K562 (cell line): ENCODE data around the gene CHRM3. TPM values are rescaled to one million over a fixed set of nuclear protein-coding genes. Genes with fewer than 3 reads are reported as not detected.

Source experiments
- ATAC-seq: fragments of 200-7000 bp; cut with Tn5 transposase; 3 replicates; pipeline ENCODE4 v1.9.1; 2020; ENCODE audit warnings: moderate library complexity
- BruUV-seq: library from RNA; stranded (reverse); fragments of 400-500 nt; replicated peaks from 2 replicates; lab custom pipeline; 2021; lab: Mats Ljungman, UMichigan
- CTCF ChIA-PET: fragments of 300-600 bp; formaldehyde crosslinking; extraction: SDS; loops from one replicate; lab custom pipeline; 2021; ENCODE audit warnings: low intra/inter-chr PET ratio; lab: Yijun Ruan, JAX
- POLR2A ChIA-PET: fragments of 300-600, 350-650 bp; sonication (Branson Sonifier 250); formaldehyde crosslinking; extraction: SDS; loops from one replicate; lab custom pipeline; 2021; ENCODE audit warnings: antibody characterized with exemption, inconsistent platforms; lab: Yijun Ruan, JAX
- DNase-seq, 4 experiments: peaks; one replicate each; pipeline versions ENCODE4 v3.0.0 to v3.0.0-alpha.2; 2011 to 2018; ENCODE audit warnings: low spot score in 3 of 4, mixed read lengths in 3 of 4; ENCODE audit errors: extremely low read depth in 1 of 4
- FAIRE-seq: peaks from 2 replicates; lab custom pipeline; 2011; peaks lifted over from hg19 to GRCh38; lab: Jason Lieb, UNC
- H2AFZ ChIP-seq: 2 replicates; pipeline ENCODE4 v1.6.0; 2011; ENCODE audit warnings: low read depth, low read length, control low read depth, inconsistent platforms
- H3K27ac ChIP-seq: fragments of 200-600 bp; 3 replicates; pipeline ENCODE4 v1.8.0; 2011; ENCODE audit warnings: low read depth, mild to moderate bottlenecking, control low read depth, inconsistent platforms, low read length, moderate library complexity, mixed read lengths; ENCODE audit errors: extremely low read depth
- H3K27me3 ChIP-seq, 2 experiments: fragments of 300-600 bp in 1 of 2; 2 replicates in 1 of 2; 3 replicates in 1 of 2; pipeline versions ENCODE4 v1.6.0 to v1.8.0; 2011; ENCODE audit warnings: inconsistent platforms in 2 of 2, low read length in 2 of 2, mild to moderate bottlenecking in 1 of 2, mixed read lengths in 1 of 2, moderate library complexity in 1 of 2; ENCODE audit not compliant: control insufficient read depth in 2 of 2, insufficient read depth in 2 of 2
- H3K36me3 ChIP-seq: fragments of 300-600 bp; 3 replicates; pipeline ENCODE4 v1.8.0; 2011; ENCODE audit warnings: mild to moderate bottlenecking, low read length, inconsistent platforms; ENCODE audit not compliant: control insufficient read depth, insufficient read depth
- H3K4me1 ChIP-seq, 2 experiments: fragments of 200-600 bp in 1 of 2; replicated peaks in 1 of 2; 2 replicates in 1 of 2; 3 replicates in 1 of 2; pipeline versions ENCODE4 v1.5.1 to v1.8.0; 2011; ENCODE audit warnings: inconsistent platforms in 2 of 2, low read length in 2 of 2, mild to moderate bottlenecking in 1 of 2, mixed read lengths in 1 of 2, moderate library complexity in 1 of 2; ENCODE audit not compliant: control insufficient read depth in 2 of 2, insufficient read depth in 2 of 2
- H3K4me2 ChIP-seq: 2 replicates; pipeline ENCODE4 v1.6.1; 2011; ENCODE audit warnings: low read length, control low read depth, inconsistent platforms, mixed read lengths; ENCODE audit not compliant: insufficient read depth
- H3K4me3 ChIP-seq: fragments of 200-600 bp; sonication (generic), shearing (Covaris generic); 2 replicates; pipeline ENCODE4 v1.5.1; 2016; ENCODE audit warnings: control low read depth, inconsistent platforms
- H3K79me2 ChIP-seq: fragments of 200-600 bp; 3 replicates; pipeline ENCODE4 v1.8.0; 2011; ENCODE audit warnings: low read length, inconsistent platforms; ENCODE audit not compliant: control insufficient read depth, insufficient read depth
- H3K9ac ChIP-seq, 2 experiments: 2 replicates each; pipeline versions ENCODE4 v1.6.0 to v1.6.1; 2011; ENCODE audit warnings: low read depth in 2 of 2, low read length in 2 of 2, control low read depth in 1 of 2, inconsistent platforms in 1 of 2, mild to moderate bottlenecking in 1 of 2, mixed read lengths in 1 of 2; ENCODE audit not compliant: insufficient read depth in 1 of 2
- H3K9me1 ChIP-seq: one replicate; pipeline ENCODE4 v1.6.0; 2011; ENCODE audit warnings: inconsistent platforms, mild to moderate bottlenecking, low read length, moderate library complexity; ENCODE audit not compliant: control insufficient read depth, insufficient read depth
- H3K9me3 ChIP-seq: replicated peaks from 2 replicates; pipeline ENCODE4 v1.5.1; 2011; ENCODE audit warnings: low read depth, low read length, inconsistent platforms; ENCODE audit not compliant: control insufficient read depth, insufficient read depth
- H4K20me1 ChIP-seq: replicated peaks from 2 replicates; pipeline ENCODE4 v1.6.1; 2011; ENCODE audit warnings: low read length, inconsistent platforms, mixed read lengths; ENCODE audit not compliant: control insufficient read depth, insufficient read depth
- ARID2 ChIP-seq: fragments of 450-650 bp; IDR thresholded peaks from 2 replicates; pipeline ENCODE4 v1.6.1; 2017; ENCODE audit warnings: antibody characterized with exemption, mild to moderate bottlenecking
- CBX1 ChIP-seq: sonication (generic); IDR thresholded peaks from 2 replicates; pipeline ENCODE4 v1.6.1; 2016; ENCODE audit warnings: antibody characterized with exemption, low read depth, mild to moderate bottlenecking
- CXXC5 ChIP-seq: fragments of 250-450 bp; sonication (Bioruptor Pico); IDR thresholded peaks from 2 replicates; pipeline ENCODE4 v1.8.0; 2022; ENCODE audit warnings: inconsistent platforms, mild to moderate bottlenecking, moderate library complexity
- DDX20 ChIP-seq: fragments of 450-650 bp; IDR thresholded peaks from 2 replicates; pipeline ENCODE4 v1.6.1; 2016; ENCODE audit warnings: missing genetic modification characterization, low read depth, mild to moderate bottlenecking, missing compliant biosample characterization, moderate library complexity
- MBD2 ChIP-seq: sonication (generic); IDR thresholded peaks from 2 replicates; pipeline ENCODE4 v1.6.1; 2016; ENCODE audit warnings: low read depth, borderline replicate concordance
- MLX ChIP-seq, 2 experiments: fragments of 450-650 bp in 1 of 2; sonication (generic) in 1 of 2; formaldehyde crosslinking; conservative IDR thresholded peaks; 2 replicates each; pipeline versions ENCODE4 v1.4.0 to v1.8.1; 2020 to 2022; ENCODE audit warnings: mild to moderate bottlenecking in 1 of 2, missing genetic modification reagents in 1 of 2
- POLR2A ChIP-seq: fragments of 450-650 bp; conservative IDR thresholded peaks from 2 replicates; pipeline ENCODE4 v1.6.1; 2016
- RBM14 ChIP-seq: fragments of 200-400 bp; formaldehyde crosslinking; IDR thresholded peaks from 2 replicates; pipeline ENCODE4 v1.6.1; 2018; ENCODE audit warnings: low read depth, mild to moderate bottlenecking, low read length, moderate library complexity, borderline replicate concordance; ENCODE audit not compliant: insufficient read depth
- SNAPC5 ChIP-seq: fragments of 250-450 bp; sonication (Bioruptor Pico); IDR thresholded peaks from 2 replicates; pipeline ENCODE4 v1.8.0; 2021; ENCODE audit warnings: moderate library complexity, mild to moderate bottlenecking, inconsistent platforms
- SNIP1 ChIP-seq: fragments of 450-650 bp; IDR thresholded peaks from 2 replicates; pipeline ENCODE4 v1.7.1; 2017; ENCODE audit warnings: low read depth, mild to moderate bottlenecking
- SUPT5H ChIP-seq: fragments of 450-650 bp; IDR thresholded peaks from 2 replicates; pipeline ENCODE4 v1.6.1; 2016
- TCF3 ChIP-seq: sonication (generic); formaldehyde crosslinking; IDR thresholded peaks from 2 replicates; pipeline ENCODE4 v1.4.0; 2020; ENCODE audit warnings: mild to moderate bottlenecking, missing genetic modification reagents
- TRIM24 ChIP-seq, 2 experiments: fragments of 450-650 bp; IDR thresholded peaks; 2 replicates each; pipeline ENCODE4 v1.6.1; 2016
- ZFX ChIP-seq: sonication (generic); formaldehyde crosslinking; IDR thresholded peaks from 2 replicates; pipeline ENCODE4 v1.8.0; 2022; ENCODE audit warnings: mild to moderate bottlenecking, missing genetic modification reagents, moderate library complexity
- ZNF511 ChIP-seq: sonication (generic); formaldehyde crosslinking; IDR thresholded peaks from 2 replicates; pipeline ENCODE4 v1.8.0; 2022; ENCODE audit warnings: mild to moderate bottlenecking, missing genetic modification reagents
- ZNF518B ChIP-seq: fragments of 250-450 bp; sonication (Bioruptor Pico); IDR thresholded peaks from 2 replicates; pipeline ENCODE4 v1.5.0; 2021; ENCODE audit warnings: mild to moderate bottlenecking, moderate library complexity
- ZNF740 ChIP-seq, 3 experiments: fragments of 200-800 bp in 1 of 3; sonication (Bioruptor generic) in 1 of 3; sonication (generic) in 1 of 3; formaldehyde crosslinking in 1 of 3; IDR thresholded peaks; 2 replicates each; pipeline versions ENCODE4 v1.6.1 to v1.8.0; 2016 to 2022; ENCODE audit warnings: mild to moderate bottlenecking in 2 of 3, missing compliant biosample characterization in 2 of 3, missing genetic modification characterization in 2 of 3, missing genetic modification reagents in 1 of 3
- WGBS: fragments of 100-300 bp; shearing (Covaris generic); methylation state at CpG from one replicate; pipeline ENCODE4 v1.1.6; 2016; ENCODE audit warnings: low coverage, mixed read lengths; ENCODE audit not compliant: insufficient coverage; ENCODE audit errors: missing lambda C conversion rate; 5-methylcytosine and 5-hydroxymethylcytosine counted together
- in situ Hi-C: fragments of 300-500 bp; cut with MboI; formaldehyde crosslinking; loops from 4 replicates; pipeline ENCODE4 v1.15.0; 2018; ENCODE audit warnings: inconsistent platforms, mixed read lengths
- intact Hi-C: fragments of 100-400 bp; cut with micrococcal nuclease; formaldehyde crosslinking; loops from 2 replicates; pipeline ENCODE4 v1.14.2; 2022
- polyA plus RNA-seq, 8 experiments: library from polyadenylated mRNA; depleted of rRNA in 4 of 8; stranded (reverse) in 5 of 8; unstranded in 3 of 8; fragments of >200 nt; fragmentation: Nextera tagmentation in 2 of 8; fragmentation: Illumina TruSeq in 1 of 8; extraction: Ambion mirVana in 2 of 8; extraction: Trizol in 1 of 8; gene quantifications; 2 replicates each; pipeline versions ENCODE4 v1.2.1 to v1.2.3, GENCODE V29; 2011 to 2014; ENCODE audit warnings: inconsistent platforms in 1 of 8, missing spikeins in 1 of 8
- total RNA-seq, 7 experiments: library from RNA; depleted of rRNA in 6 of 7; stranded (reverse); fragments of >200 nt in 6 of 7; fragmentation: Illumina TruSeq in 2 of 7; extraction: Trizol in 2 of 7; gene quantifications; 2 replicates each; pipeline versions ENCODE4 v1.2.1 to v1.2.3, GENCODE V29; 2011 to 2021; ENCODE audit warnings: low replicate concordance in 1 of 7

CHRM3 gene
- total and polyA plus RNA-seq, 9 of the 15 experiments (the other 6 are each of a cell fraction or from before 2014, with no cell fraction given), result 0.03 to 0.18 (median 0.05) TPM; not detected in 4

- no peak overlapping the region for H2AFZ ChIP-seq
- no peaks in the 10 kb centered on the region for H4K20me1 ChIP-seq
- ATAC-seq, result no peak
- in situ Hi-C loops (no loop called here), intact Hi-C loops (no loop called here)
- no peaks in the 10 kb centered on the region for H3K27me3 ChIP-seq
- ChIA-PET CTCF (no interaction called here), POLR2A (no interaction called here)
- BruUV-seq, result no TSS peak
- no peak overlapping the region for H3K9ac ChIP-seq
- FAIRE-seq, result no peak
- H3K9me1 ChIP-seq, result no peaks in the 10 kb centered on the region
- DNase-seq, result no peak
- H3K79me2 ChIP-seq, result no peaks in the 10 kb centered on the region
- no peaks in the 10 kb centered on the region for H3K9me3 ChIP-seq
- no peaks in the 10 kb centered on the region for H3K4me1 ChIP-seq
- no peak overlapping the region for H3K27ac ChIP-seq
- no peak overlapping the region for H3K4me3 ChIP-seq
- no peaks in the 10 kb centered on the region for H3K36me3 ChIP-seq
- WGBS, result 0% methylated on average over 3 of the region's 3 CpGs
- no peak overlapping the region for H3K4me2 ChIP-seq
- TF ChIP-seq SNIP1, result no peak
- TF ChIP-seq CBX1, result no peak
- TF ChIP-seq ARID2, result no peak
- TF ChIP-seq SUPT5H, result no peak
- TF ChIP-seq MBD2, result no peak
- no peak for TF ChIP-seq CXXC5 (CRISPR knock-in tag)
- TF ChIP-seq TCF3 (CRISPR knock-in tag), result no peak
- no peak for TF ChIP-seq ZNF740 (CRISPR knock-in tag; IDR thresholded peaks at IDR 0.05)
- TF ChIP-seq ZNF740 (tag; IDR thresholded peaks at IDR 0.05), result no peak
- TF ChIP-seq ZNF518B, result no peak
- no peak for TF ChIP-seq POLR2A
- no peak for TF ChIP-seq ZFX (CRISPR knock-in tag)
- TF ChIP-seq TRIM24 (IDR thresholded peaks at IDR 0.05), result no peak
- TF ChIP-seq ZNF511 (CRISPR knock-in tag), result no peak
- no peak for TF ChIP-seq RBM14
- no peak for TF ChIP-seq DDX20 (tag)
- no peak for TF ChIP-seq SNAPC5 (CRISPR knock-in tag)
- no peak for TF ChIP-seq MLX (CRISPR knock-in tag; conservative IDR thresholded peaks at IDR 0.05)
Measured at GRCh38 chr1:239392271-239392670, 5.9 kb downstream of the CHRM3 start.
